PFSK-1 (cell line): ENCODE data around the gene RIC3.

Source experiments
- FOXP2 ChIP-seq: optimal IDR thresholded peaks from 2 replicates; pipeline ENCODE3; 2011; ENCODE audit warnings: borderline replicate concordance, control low read depth, inconsistent platforms; ENCODE audit not compliant: insufficient read depth; ENCODE audit errors: extremely low read length, extremely low read depth
- POLR2AphosphoS5 ChIP-seq: IDR thresholded peaks from 2 replicates; pipeline ENCODE4 v1.6.1; 2012; ENCODE audit warnings: low read depth, mild to moderate bottlenecking, control low read depth, low read length, moderate library complexity
- SIN3A ChIP-seq: IDR thresholded peaks from 2 replicates; pipeline ENCODE4 v1.6.1; 2012; ENCODE audit warnings: mild to moderate bottlenecking, low read length, moderate library complexity, borderline replicate concordance; ENCODE audit not compliant: insufficient read depth
- TAF1 ChIP-seq: IDR thresholded peaks from 2 replicates; pipeline ENCODE4 v1.6.1; 2012; ENCODE audit warnings: low read length, control low read depth, borderline replicate concordance; ENCODE audit not compliant: insufficient read depth
- TF ChIP-seq, protein P1 (sequence below), 2 experiments: IDR thresholded peaks; 2 replicates each; pipeline versions ENCODE4 v1.6.1 to v1.8.0; 2011 to 2012; ENCODE audit warnings: low read depth in 2 of 2, low read length in 2 of 2, control low read depth in 1 of 2, inconsistent platforms in 1 of 2, mild to moderate bottlenecking in 1 of 2, moderate library complexity in 1 of 2; ENCODE audit not compliant: insufficient read depth in 1 of 2

DNA sequence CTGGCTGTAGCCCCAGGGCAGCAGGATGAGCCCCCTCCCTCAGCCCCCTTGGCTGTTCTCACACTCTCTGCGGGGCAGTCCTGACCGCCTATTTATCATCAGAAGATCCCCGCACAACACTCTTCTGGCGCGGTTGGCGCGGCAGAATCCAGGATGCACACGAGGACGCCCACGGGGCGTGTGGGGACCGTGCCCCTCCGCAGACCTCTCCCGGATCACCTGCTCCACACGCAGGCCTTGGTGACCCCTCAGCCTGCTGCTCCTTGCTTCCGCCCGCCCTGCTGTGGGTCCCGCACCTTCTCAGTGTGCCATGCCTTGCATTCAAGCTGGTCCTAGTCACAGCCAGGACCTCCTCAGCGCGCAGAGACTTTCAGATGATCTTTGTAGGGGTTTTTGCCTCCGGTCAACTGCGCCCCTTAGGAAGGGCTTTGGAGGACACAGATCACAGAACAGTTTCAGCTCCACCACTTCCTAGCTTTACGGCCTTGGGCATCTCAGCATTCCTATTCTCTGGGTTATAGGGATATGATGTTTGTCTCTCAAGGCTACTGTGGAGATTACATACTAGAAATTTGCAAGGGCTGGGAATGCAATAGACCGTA is 88.7 kb downstream of the RIC3 start:
- TF ChIP-seq POLR2AphosphoS5 (no peak), TAF1 (no peak), SIN3A (no peak), FOXP2 (no peak)
- TF ChIP-seq, protein P1, sequence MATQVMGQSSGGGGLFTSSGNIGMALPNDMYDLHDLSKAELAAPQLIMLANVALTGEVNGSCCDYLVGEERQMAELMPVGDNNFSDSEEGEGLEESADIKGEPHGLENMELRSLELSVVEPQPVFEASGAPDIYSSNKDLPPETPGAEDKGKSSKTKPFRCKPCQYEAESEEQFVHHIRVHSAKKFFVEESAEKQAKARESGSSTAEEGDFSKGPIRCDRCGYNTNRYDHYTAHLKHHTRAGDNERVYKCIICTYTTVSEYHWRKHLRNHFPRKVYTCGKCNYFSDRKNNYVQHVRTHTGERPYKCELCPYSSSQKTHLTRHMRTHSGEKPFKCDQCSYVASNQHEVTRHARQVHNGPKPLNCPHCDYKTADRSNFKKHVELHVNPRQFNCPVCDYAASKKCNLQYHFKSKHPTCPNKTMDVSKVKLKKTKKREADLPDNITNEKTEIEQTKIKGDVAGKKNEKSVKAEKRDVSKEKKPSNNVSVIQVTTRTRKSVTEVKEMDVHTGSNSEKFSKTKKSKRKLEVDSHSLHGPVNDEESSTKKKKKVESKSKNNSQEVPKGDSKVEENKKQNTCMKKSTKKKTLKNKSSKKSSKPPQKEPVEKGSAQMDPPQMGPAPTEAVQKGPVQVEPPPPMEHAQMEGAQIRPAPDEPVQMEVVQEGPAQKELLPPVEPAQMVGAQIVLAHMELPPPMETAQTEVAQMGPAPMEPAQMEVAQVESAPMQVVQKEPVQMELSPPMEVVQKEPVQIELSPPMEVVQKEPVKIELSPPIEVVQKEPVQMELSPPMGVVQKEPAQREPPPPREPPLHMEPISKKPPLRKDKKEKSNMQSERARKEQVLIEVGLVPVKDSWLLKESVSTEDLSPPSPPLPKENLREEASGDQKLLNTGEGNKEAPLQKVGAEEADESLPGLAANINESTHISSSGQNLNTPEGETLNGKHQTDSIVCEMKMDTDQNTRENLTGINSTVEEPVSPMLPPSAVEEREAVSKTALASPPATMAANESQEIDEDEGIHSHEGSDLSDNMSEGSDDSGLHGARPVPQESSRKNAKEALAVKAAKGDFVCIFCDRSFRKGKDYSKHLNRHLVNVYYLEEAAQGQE (IDR thresholded peaks at IDR 0.05; ENCODE audit: insufficient read depth in 1 of 2, low read depth in 2 of 2, low read length in 2 of 2), result no peak
